HG02970 (cell line): ENCODE results near the gene P4HA1.

Experiments used
- ATAC-seq: cut with Tn5 transposase; IDR thresholded peaks from one replicate; pipeline ENCODE4 v1.9.1; 2021; ENCODE audit warnings: mild to moderate bottlenecking, moderate library complexity, moderate number of reproducible peaks; ENCODE audit not compliant: unreplicated experiment, low FRiP score

P4HA1 gene

DNA sequence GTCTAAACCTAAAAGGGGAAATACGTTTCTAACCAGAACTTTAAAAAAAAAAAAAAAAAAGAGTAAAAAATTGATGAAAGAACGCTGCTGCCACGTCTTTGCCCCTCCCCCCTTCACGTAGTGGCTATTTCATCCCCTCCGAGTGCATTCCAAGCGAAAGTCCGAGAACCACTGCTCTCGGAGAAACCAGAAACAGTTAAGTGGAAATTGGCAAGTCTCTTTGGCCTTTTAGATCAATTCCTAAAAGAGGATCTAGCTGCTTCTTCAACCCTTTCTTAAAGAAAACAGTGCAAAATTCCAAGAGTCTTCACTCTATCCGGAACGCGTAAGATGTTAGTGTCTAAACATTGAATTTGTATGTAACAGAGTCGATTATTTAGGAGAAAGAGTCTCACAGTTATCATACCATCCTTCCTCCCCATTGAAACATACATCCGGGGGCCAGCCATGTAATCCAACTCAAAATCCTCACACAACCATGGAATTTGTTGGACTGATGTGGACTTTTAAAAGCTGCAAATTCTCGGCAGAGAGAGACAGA, 1.1 kb downstream of the P4HA1 start:
- ATAC-seq = no peak

DNA sequence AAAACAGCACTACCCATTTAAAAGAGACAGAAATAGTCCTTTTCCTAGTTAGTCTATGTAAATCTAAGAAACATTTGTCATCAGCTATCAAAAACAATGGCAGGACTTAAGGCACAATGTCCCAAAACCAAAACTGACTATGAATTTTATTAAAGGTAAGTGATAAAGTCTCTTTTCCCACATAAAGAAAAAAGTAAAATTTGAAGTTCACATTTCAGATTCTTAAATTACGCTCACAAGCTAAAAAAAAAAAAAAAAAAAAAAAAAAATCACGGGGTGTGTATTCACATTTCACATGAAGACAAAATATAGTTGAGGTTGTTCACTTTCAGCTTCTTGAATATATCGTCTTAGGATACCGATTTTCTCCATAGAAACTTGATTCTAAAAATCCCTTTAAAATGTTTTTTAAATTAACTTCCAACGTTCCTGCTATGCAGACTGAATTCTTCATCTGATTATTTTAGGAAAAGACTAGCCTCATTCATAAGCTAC, 1.6 kb downstream of the P4HA1 start:
- no peak for ATAC-seq

DNA sequence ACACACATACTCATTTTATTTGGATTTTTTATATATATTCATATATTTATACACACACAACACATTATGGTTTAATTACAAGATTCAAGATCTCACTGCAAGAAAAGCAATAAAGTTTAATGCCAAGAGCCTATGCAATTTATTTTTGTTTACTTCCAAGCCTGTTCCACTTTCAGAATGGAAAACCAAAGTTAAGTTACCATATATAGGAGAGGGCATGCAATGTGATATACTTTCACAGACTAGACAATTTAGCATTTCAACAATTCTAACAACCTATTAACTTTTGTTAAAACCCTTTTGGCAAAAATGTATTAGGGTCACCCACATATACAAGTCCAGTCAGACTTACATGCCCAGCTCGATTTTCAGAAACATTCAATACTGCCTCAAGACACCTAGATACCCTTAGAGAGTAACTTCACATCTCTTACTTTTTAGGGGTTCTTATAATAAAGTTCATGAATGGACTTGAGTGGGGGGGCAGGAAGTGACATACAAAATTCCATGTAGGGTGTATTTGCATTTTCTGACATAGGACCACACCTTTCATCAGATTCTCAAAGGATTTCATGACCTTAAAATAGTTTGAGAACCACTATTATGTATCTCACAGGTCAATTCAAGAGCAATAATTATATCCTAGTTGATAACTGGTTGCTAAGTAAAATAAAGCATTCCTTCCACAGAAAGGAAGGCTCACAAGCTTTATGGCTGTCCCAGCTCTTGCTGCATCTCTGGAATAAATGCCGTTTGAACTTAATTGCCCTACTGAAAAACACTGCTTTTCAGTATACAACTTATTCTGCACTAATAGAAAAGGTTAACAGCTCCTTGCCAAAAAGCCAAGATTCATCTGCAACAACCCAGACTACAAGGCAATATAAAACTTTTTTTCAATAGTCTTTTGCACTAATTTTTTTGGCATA, 2.5 kb downstream of the P4HA1 start:
- ATAC-seq = no peak

GRCh38 chr10:73092830-73093229, 3.8 kb downstream of the P4HA1 start:
- ATAC-seq = no peak

DNA sequence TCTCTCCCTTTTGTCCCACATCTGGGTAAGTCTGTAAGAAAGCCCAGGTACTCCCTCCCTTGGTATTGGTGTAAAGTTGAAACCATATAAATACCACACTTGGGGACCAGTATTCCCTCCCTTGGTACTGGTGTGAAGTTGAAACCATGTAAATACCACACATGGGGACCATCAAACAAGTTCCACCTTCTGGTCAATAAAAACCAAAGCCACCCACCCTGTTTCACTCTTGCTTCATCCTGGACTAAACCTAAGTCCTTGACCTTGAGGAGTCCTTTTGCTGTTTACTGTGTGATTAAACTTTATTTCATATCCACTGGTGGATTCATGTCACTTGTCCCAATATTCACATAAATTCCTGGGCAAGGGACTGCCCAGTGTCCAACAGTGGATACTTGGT, 8.4 kb downstream of the P4HA1 start:
- no peak for ATAC-seq

GRCh38 chr10:73086816-73087215, 9.8 kb downstream of the P4HA1 start:
- no peak for ATAC-seq

DNA sequence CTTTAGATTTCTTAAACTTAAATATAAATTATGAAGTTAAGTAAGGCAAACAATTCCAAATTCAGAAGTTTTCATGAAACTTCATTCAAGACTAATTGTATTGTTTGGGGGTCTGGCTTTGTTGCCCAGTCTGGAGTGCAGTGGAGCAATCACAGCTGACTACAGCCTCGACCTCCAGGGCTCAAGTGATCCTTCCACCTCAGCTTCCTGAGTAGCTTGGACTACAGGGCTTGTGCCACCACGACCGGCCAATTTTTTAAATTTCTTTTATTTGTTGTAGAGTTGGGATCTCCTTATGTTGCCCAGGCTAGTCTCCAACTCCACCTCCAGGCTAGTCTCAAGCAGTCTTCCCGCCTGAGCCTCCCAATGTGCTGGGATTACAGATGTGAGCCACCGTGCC, 12.5 kb downstream of the P4HA1 start:
- no peak for ATAC-seq

- ATAC-seq = no peak
Observed at GRCh38 chr10:73083221-73083620, 13.4 kb downstream of the P4HA1 start.

DNA sequence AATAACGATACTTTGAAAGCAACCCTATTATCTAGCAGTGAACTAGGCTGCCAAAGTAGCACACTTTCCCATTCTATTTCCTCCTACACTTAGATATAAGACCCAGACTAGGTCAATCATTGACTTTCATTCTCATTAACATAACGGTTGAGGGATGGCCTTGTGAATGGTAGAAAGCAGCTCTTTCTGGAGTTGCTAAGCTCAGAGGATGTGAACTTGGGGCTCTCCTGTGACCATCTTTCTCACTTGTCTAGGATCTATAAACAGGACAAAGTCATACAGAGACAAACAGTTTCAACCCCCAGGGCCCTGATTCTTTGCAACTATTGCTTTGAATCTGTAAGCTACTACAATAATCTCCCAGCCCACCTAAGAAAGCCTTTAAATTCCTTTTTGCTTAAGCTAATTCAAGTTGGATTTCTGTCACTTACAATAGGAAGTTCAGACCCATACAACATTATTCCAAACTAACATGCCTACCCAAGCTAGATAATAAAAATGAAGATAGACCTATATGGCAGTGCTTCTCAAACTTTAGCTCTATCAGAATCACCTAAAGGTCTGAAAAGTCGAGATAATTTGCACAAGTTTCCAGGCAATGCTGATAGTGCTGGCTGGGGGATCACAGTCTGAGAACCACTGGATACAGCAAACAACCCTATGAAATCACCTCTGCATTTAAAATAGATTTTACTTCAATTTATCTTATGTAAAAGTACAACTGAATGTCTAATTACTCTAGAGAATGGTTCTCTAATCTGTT, 16.7 kb downstream of the P4HA1 start:
- ATAC-seq = no peak

GRCh38 chr10:73076360-73077183, 20.1 kb downstream of the P4HA1 start:
- no peak for ATAC-seq

DNA sequence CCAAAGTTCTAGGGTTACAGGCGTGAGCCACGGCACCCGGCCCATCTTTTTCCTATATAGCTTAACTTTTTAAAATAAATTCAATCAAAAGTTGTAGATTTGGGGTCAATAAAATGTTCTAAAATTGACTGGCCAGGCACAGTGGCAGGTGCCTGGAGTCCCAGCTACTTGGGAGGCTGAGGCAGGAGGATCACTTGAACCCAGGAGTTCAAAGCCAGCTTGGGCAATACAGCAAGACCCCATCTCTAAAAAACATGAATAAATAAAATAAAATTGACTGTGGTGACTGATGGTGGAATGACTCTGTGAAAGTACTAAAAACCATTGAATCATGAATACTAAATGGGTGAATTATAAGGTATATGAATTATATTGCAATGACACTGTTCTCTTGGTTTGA, 20.8 kb downstream of the P4HA1 start:
- no peak for ATAC-seq

DNA sequence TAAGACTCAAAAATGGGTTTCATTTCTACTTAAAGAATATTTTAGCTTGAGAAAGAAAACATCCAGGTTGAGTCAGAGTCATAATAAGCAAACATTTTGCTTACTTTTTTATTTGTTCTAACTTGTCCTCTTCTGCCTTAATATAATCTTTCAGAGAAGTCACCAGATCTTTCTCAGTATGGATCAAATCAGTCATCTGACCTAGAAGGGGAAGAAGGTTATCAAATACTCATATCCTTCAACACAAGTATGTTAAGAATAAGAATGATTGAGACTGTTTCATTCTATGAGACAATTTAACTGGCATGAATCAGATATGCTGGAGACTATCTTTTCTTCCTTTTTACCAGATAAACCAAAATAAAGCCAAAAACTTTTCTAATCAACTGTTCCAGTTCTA, 23.0 kb downstream of the P4HA1 start:
- ATAC-seq = no peak

DNA sequence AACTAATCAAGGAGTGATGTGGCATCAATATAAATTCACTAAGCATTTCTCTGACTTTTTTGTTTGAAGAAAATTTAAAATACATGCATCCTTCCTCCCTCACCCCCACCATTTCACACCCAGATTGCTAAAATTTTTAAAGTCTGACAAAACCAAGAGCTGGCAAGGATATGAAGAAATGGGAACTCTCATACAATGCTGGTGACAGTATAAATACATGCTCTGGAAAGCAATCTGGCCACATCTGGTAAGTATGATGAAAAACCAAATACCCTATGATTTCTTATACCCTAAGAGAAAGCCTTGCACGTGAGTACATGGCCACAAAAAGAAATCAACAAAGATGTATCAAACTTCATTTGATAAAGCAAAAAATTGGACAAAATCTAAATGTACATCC, 31.2 kb downstream of the P4HA1 start:
- no peak for ATAC-seq

GRCh38 chr10:73061743-73062142, 34.9 kb downstream of the P4HA1 start:
- ATAC-seq = no peak

DNA sequence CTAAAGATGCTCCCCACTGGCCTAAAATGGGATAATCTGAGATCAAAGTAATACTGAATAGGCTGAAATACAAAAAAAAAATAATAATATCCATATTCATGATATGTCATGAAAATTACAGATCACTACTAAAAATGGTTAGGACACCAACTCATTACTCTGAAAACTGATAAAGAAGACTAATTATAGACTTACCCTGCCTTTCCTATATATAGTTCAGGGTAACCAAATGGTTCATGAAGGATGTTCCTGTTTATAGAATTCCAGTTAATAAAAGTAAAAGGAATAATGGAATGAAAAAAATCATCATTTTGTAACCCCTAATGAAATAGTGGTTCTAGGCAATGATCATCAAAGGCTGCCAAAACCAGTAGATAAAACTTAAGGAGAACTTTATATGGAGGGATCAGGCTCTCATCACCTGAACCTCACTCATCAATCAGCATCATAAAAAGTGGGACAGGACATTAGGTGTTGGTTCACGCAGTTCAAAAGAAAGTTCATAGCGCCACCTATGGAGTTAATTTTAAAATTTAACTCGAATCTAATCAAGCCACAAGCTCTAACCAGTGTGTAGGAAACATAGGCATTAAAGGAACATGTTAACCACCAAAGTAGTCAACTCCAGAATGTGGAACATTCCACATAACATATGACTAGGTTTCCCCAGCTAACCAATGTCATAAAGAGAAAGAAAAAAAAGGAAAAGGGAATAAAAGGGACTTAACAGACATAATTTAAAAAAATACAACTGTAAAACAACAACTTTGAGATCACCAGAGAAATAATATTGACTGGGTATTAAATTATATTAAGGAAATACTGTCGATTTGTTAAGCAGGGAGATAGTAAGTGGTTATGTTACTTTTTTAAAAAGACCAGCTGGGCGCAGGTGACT, 35.7 kb downstream of the P4HA1 start:
- no peak for ATAC-seq

GRCh38 chr10:73060173-73060572, 36.5 kb downstream of the P4HA1 start:
- ATAC-seq = no peak

DNA sequence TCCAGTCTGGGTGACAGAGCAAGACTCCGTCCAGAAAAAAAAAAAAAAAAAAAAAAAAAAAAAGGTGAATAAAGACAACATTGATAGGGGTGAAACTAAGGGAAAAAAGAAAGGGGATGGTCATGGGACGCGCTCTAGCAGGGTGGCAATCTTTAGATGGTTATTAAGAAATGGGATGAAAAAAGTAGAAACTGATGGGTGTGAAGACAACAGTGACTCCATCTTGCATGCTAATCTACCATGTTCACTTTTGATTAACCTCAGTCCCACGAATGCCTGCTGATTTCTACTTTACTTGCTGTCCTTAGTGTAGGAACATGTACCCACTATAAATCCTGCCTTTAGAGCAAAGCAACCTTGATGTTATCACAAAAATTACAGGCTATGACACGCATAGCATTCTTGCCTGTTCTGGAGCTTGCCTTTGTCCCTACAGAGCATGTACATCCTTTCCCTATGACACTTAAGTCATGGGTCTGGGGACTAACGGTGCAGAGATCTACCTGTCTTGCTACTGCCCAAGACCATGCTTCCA, 38.5 kb downstream of the P4HA1 start:
- ATAC-seq = no peak

- ATAC-seq = no peak
Observed at GRCh38 chr10:73054286-73054685, 42.4 kb downstream of the P4HA1 start.

DNA sequence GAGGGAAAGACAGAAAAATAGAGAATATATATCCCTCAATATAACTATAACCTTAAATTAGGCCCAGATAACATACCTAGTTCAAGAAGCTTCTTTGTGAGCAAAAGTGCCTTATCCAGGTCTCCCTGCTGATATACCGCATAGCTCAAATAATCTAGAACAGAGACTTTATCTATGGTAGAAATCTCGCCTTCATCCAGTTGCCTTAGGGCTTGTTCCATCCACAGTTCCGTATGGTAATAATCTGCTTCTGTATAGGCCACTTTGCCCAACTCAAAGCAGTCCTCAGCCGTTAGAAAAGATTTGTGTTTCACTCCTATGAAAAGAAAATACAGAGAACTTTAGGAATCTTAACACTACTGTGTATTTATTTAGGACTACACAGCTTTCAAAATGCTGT, 43.4 kb downstream of the P4HA1 start:
- ATAC-seq = no peak
